ENCODE results near the gene ZNF385D.
"Not testable (repeated sequence)": the region's sequence is repeated elsewhere in the genome, so short reads cannot be mapped to it uniquely, and the experiment has no call there.

Gene ZNF385D

GRCh38 chr3:21434310-21434709, 316.7 kb downstream of the ZNF385D start:
- no peak for DNase-seq

- DNase-seq, result no peak
These were observed 317.3 kb downstream of the ZNF385D start for GRCh38 chr3:21433751-21434150.

GRCh38 chr3:21426920-21427319, 324.1 kb downstream of the ZNF385D start:
- DNase-seq, result no peak

GRCh38 chr3:21425715-21426114, 325.3 kb downstream of the ZNF385D start:
- DNase-seq, result no peak

- no peak for DNase-seq
These were observed 329.9 kb downstream of the ZNF385D start for GRCh38 chr3:21421096-21421495.

- no peak for DNase-seq
These were observed 333.0 kb downstream of the ZNF385D start for GRCh38 chr3:21417991-21418390.

- no peak for DNase-seq
These were observed 336.5 kb downstream of the ZNF385D start for GRCh38 chr3:21414506-21414905.

GRCh38 chr3:21411058-21411457, 340.0 kb downstream of the ZNF385D start:
- DNase-seq, result no peak

- no peak for DNase-seq
These were observed 341.6 kb downstream of the ZNF385D start for GRCh38 chr3:21409401-21409800.

GRCh38 chr3:21407743-21408142, 343.3 kb downstream of the ZNF385D start:
- no peak for DNase-seq

GRCh38 chr3:21405671-21406667, 345.0 kb downstream of the ZNF385D start:
- no peak for DNase-seq

GRCh38 chr3:21398461-21398860, 352.5 kb downstream of the ZNF385D start:
- no peak for DNase-seq

GRCh38 chr3:21393683-21394311, 357.2 kb downstream of the ZNF385D start:
- no peak for DNase-seq

- no peak for DNase-seq
These were observed 358.5 kb downstream of the ZNF385D start for GRCh38 chr3:21392526-21392925.

- DNase-seq, result no peak
These were observed 360.2 kb downstream of the ZNF385D start for GRCh38 chr3:21390856-21391255.

GRCh38 chr3:21390136-21390535, 360.9 kb downstream of the ZNF385D start:
- DNase-seq, result no peak

GRCh38 chr3:21387142-21387826, 363.7 kb downstream of the ZNF385D start:
- not testable (repeated sequence) for DNase-seq

GRCh38 chr3:21378036-21378435, 373.0 kb downstream of the ZNF385D start:
- DNase-seq, result not testable (repeated sequence)

- DNase-seq, result no peak
These were observed 373.8 kb downstream of the ZNF385D start for GRCh38 chr3:21377071-21377769.

- DNase-seq, result no peak
These were observed 378.7 kb downstream of the ZNF385D start for GRCh38 chr3:21372316-21372715.
